AG09319 (cell line): ENCODE data around the gene F8A2.

Experiments used
- DNase-seq: peaks from one replicate; pipeline ENCODE4 v3.0.0-alpha.2; 2010; ENCODE audit warnings: low read depth; ENCODE audit errors: extremely low read depth
- CTCF ChIP-seq: IDR thresholded peaks from 2 replicates; pipeline ENCODE4 v1.5.1; 2011; ENCODE audit warnings: low read depth, mild to moderate bottlenecking, inconsistent platforms, low read length, moderate library complexity

Gene F8A2

GRCh38 chrX:155406429-155406828 lies 24.5 kb downstream of the F8A2 start:
- no peak for TF ChIP-seq CTCF
- DNase-seq, result no peak

DNA sequence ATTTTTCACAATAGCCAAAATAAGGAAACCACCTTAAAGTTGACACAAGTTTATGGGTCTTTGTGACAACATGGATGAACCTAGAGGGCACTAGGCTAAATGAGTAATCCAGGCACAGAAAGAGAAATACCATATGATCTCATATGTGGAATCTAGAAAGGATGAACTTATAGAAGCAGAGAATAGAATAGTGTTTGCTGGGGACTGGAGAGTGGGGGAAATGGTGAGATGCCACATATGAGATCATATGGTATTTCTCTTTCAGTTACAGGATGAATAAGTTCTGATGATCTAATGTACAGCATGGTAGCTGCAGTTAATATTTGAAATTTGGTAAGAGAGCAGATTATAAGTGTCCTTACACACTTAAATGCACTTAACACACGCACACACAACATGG lies 35.9 kb downstream of the F8A2 start:
- TF ChIP-seq CTCF, result no peak
- no peak for DNase-seq
